Spleen (tissue), 7 donors: ENCODE measurements around the gene TBCEL.

Experiments
- POLR2A ChIP-seq, 3 donors: fragments of 450-650 bp; IDR thresholded peaks; one replicate each; pipeline ENCODE4 v1.5.1; 2017; ENCODE audit warnings: antibody characterized with exemption in 3 of 3, mild to moderate bottlenecking in 1 of 3
- POLR2AphosphoS5 ChIP-seq, 3 donors: sonication (generic); formaldehyde crosslinking; IDR thresholded peaks; one replicate each; pipeline ENCODE4 v1.5.1; 2017; ENCODE audit warnings: antibody characterized with exemption in 3 of 3
- TF ChIP-seq, protein P1 (sequence below), 11 experiments: fragments of 200-600 bp in 7 of 11; fragments of 450-650 bp in 4 of 11; sonication (generic) in 4 of 11; IDR thresholded peaks in 8 of 11; conservative IDR thresholded peaks in 3 of 11; 1 replicate in 7 of 11; 2 replicates in 4 of 11; pipeline versions ENCODE4 v1.4.0 to v1.8.0; 2016 to 2021; ENCODE audit warnings: antibody characterized with exemption in 11 of 11, inconsistent platforms in 4 of 11, mild to moderate bottlenecking in 1 of 11
- donor health status: DM: no; HTN: no; CAD: no; lungs with moderate emphysema.
- donor health status: DM: no; HTN: no; CAD: no.
- donor health status: DM: no; HTN: no; CAD: no.

GRCh38 chr11:121090145-121090721 is 66.3 kb downstream of the TBCEL start:
- TF ChIP-seq, protein P1, sequence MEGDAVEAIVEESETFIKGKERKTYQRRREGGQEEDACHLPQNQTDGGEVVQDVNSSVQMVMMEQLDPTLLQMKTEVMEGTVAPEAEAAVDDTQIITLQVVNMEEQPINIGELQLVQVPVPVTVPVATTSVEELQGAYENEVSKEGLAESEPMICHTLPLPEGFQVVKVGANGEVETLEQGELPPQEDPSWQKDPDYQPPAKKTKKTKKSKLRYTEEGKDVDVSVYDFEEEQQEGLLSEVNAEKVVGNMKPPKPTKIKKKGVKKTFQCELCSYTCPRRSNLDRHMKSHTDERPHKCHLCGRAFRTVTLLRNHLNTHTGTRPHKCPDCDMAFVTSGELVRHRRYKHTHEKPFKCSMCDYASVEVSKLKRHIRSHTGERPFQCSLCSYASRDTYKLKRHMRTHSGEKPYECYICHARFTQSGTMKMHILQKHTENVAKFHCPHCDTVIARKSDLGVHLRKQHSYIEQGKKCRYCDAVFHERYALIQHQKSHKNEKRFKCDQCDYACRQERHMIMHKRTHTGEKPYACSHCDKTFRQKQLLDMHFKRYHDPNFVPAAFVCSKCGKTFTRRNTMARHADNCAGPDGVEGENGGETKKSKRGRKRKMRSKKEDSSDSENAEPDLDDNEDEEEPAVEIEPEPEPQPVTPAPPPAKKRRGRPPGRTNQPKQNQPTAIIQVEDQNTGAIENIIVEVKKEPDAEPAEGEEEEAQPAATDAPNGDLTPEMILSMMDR (IDR thresholded peaks at IDR 0.05 in 8 of 11, conservative IDR thresholded peaks at IDR 0.05 in 3 of 11), result no peak
- TF ChIP-seq POLR2AphosphoS5 (IDR thresholded peaks at IDR 0.05) (no peak), POLR2A (IDR thresholded peaks at IDR 0.05) (no peak)
